Measurements from ENCODE around the gene OPN4. TPM values are rescaled to one million over a fixed set of nuclear protein-coding genes. Genes with fewer than 3 reads are reported as not detected.

Gene OPN4
- total and polyA plus RNA-seq, 2 of the 13 experiments (the other 11 are each of a cell fraction or from before 2014, with no cell fraction given) = not detected

DNA sequence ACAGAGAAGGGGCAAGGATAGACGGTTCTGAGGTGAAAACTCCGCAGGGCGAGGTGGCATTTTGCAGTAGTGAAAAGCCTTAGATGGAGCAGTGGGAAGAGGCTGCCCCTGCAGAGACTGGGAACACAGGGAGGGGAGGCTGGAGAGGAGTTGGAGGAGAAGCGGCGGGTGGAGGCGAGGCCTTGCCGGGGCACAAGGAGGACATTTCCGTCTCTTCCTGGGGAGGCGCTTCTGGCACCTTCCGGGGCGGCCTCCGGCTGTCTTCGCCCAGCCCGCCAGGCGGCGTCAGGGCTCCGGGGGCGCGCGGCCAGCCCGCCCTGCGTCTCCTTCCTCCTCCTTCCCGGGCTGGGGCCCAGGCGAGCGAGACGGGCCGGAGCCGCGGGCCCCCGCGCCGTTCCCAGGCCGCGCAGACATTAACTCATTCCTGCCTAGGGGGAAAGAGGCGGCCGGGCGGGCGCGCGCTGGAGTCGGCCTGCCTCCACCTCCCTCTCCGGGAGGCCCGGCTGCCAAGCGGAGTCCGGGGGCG lies 56.7 kb downstream of the OPN4 start (continued):
- TF ChIP-seq ZNF124 (CRISPR knock-in tag; IDR thresholded peaks at IDR 0.05) (no peak), BCL6 (CRISPR knock-in tag; IDR thresholded peaks at IDR 0.05) (no peak; the same call in 1 of the 2 replicates), GLI4 (CRISPR knock-in tag; IDR thresholded peaks at IDR 0.05; ENCODE audit: borderline replicate concordance) (no peak), ZNF720 (CRISPR knock-in tag; IDR thresholded peaks at IDR 0.05) (no peak), ZNF547 (CRISPR knock-in tag; IDR thresholded peaks at IDR 0.05) (peak; percentile 51; the same call in 1 of the 2 replicates), CREB1 (IDR thresholded peaks at IDR 0.05) (no peak), CREB1 (CRISPR knock-in tag; IDR thresholded peaks at IDR 0.05) (no peak), ASH2L (IDR thresholded peaks at IDR 0.05; ENCODE audit: insufficient read length, low read depth, low read length) (no peak), NFATC3 (CRISPR knock-in tag; IDR thresholded peaks at IDR 0.05) (no peak), SMARCC2 (IDR thresholded peaks at IDR 0.05) (no peak), YEATS4 (CRISPR knock-in tag; IDR thresholded peaks at IDR 0.05; ENCODE audit: borderline replicate concordance) (peak; percentile 64; the same call in 1 of the 2 replicates), SETDB1 (CRISPR knock-in tag; IDR thresholded peaks at IDR 0.05; ENCODE audit: borderline replicate concordance) (no peak), ZNF138 (CRISPR knock-in tag; IDR thresholded peaks at IDR 0.05; ENCODE audit: low read depth) (0 out of 2 replicates have a peak, but pooled peaks have one; percentile 56), TEAD3 (CRISPR knock-in tag; optimal IDR thresholded peaks at IDR 0.05; ENCODE audit: borderline replicate concordance) (no peak), MAFG (CRISPR knock-in tag; IDR thresholded peaks at IDR 0.05) (no peak), ARHGAP35 (CRISPR knock-in tag; IDR thresholded peaks at IDR 0.05; ENCODE audit: borderline replicate concordance) (peak; percentile 73; the same call in 1 of the 2 replicates), ZFP41 (CRISPR knock-in tag; IDR thresholded peaks at IDR 0.05; ENCODE audit: borderline replicate concordance) (no peak), ZC3H13 (CRISPR knock-in tag; IDR thresholded peaks at IDR 0.05) (no peak), NRL (CRISPR knock-in tag; IDR thresholded peaks at IDR 0.05; ENCODE audit: borderline replicate concordance) (no peak), MTA1 (CRISPR knock-in tag; IDR thresholded peaks at IDR 0.05; ENCODE audit: borderline replicate concordance) (no peak; the same call in 1 of the 2 replicates), TCF12 (IDR thresholded peaks at IDR 0.05) (no peak), TCF12 (CRISPR knock-in tag; IDR thresholded peaks at IDR 0.05) (peak; percentile 72; the same call in 1 of the 2 replicates), GPN1 (CRISPR knock-in tag; IDR thresholded peaks at IDR 0.05; ENCODE audit: borderline replicate concordance) (no peak), GABPB1 (CRISPR knock-in tag; IDR thresholded peaks at IDR 0.05) (peak; percentile 83)
- TF ChIP-seq, protein P1, sequence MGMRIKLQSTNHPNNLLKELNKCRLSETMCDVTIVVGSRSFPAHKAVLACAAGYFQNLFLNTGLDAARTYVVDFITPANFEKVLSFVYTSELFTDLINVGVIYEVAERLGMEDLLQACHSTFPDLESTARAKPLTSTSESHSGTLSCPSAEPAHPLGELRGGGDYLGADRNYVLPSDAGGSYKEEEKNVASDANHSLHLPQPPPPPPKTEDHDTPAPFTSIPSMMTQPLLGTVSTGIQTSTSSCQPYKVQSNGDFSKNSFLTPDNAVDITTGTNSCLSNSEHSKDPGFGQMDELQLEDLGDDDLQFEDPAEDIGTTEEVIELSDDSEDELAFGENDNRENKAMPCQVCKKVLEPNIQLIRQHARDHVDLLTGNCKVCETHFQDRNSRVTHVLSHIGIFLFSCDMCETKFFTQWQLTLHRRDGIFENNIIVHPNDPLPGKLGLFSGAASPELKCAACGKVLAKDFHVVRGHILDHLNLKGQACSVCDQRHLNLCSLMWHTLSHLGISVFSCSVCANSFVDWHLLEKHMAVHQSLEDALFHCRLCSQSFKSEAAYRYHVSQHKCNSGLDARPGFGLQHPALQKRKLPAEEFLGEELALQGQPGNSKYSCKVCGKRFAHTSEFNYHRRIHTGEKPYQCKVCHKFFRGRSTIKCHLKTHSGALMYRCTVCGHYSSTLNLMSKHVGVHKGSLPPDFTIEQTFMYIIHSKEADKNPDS (CRISPR knock-in tag; IDR thresholded peaks at IDR 0.05) = no peak
- TF ChIP-seq, protein P2, sequence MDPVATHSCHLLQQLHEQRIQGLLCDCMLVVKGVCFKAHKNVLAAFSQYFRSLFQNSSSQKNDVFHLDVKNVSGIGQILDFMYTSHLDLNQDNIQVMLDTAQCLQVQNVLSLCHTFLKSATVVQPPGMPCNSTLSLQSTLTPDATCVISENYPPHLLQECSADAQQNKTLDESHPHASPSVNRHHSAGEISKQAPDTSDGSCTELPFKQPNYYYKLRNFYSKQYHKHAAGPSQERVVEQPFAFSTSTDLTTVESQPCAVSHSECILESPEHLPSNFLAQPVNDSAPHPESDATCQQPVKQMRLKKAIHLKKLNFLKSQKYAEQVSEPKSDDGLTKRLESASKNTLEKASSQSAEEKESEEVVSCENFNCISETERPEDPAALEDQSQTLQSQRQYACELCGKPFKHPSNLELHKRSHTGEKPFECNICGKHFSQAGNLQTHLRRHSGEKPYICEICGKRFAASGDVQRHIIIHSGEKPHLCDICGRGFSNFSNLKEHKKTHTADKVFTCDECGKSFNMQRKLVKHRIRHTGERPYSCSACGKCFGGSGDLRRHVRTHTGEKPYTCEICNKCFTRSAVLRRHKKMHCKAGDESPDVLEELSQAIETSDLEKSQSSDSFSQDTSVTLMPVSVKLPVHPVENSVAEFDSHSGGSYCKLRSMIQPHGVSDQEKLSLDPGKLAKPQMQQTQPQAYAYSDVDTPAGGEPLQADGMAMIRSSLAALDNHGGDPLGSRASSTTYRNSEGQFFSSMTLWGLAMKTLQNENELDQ (CRISPR knock-in tag; IDR thresholded peaks at IDR 0.05; ENCODE audit: borderline replicate concordance) = no peak
- TF ChIP-seq, protein P3, sequence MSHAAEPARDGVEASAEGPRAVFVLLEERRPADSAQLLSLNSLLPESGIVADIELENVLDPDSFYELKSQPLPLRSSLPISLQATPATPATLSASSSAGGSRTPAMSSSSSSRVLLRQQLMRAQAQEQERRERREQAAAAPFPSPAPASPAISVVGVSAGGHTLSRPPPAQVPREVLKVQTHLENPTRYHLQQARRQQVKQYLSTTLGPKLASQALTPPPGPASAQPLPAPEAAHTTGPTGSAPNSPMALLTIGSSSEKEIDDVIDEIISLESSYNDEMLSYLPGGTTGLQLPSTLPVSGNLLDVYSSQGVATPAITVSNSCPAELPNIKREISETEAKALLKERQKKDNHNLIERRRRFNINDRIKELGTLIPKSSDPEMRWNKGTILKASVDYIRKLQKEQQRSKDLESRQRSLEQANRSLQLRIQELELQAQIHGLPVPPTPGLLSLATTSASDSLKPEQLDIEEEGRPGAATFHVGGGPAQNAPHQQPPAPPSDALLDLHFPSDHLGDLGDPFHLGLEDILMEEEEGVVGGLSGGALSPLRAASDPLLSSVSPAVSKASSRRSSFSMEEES (CRISPR knock-in tag; IDR thresholded peaks at IDR 0.05) = no peak
